GM23338 (cell line): Measurements from ENCODE around the gene MZB1. TPM values are rescaled to one million over a fixed set of nuclear protein-coding genes. Genes with fewer than 3 reads are reported as not detected.

Experiments
- ATAC-seq: fragments of 200-7000 bp; cut with Tn5 transposase; 3 replicates; pipeline ENCODE4 v1.9.1; 2020
- DNase-seq: peaks from one replicate; pipeline ENCODE4 v3.0.0-alpha.2; 2015; ENCODE audit warnings: low spot score
- H2AFZ ChIP-seq: fragments of 200-600 bp; sonication (generic); 2 replicates; pipeline ENCODE4 v1.8.0; 2016; ENCODE audit warnings: antibody characterized with exemption, mild to moderate bottlenecking, moderate library complexity
- H3F3A ChIP-seq: fragments of 200-600 bp; sonication (generic); replicated peaks from 2 replicates; pipeline ENCODE4 v1.8.0; 2017; ENCODE audit warnings: antibody characterized with exemption, mixed run types, low read depth
- H3K27ac ChIP-seq: fragments of 200-600 bp; sonication (generic); 2 replicates; pipeline ENCODE4 v1.6.1; 2016; ENCODE audit warnings: low read depth
- H3K27me3 ChIP-seq: fragments of 200-600 bp; sonication (generic); 2 replicates; pipeline ENCODE4 v1.8.0; 2016; ENCODE audit warnings: mild to moderate bottlenecking, mixed run types, moderate library complexity; ENCODE audit not compliant: insufficient read depth
- H3K36me3 ChIP-seq: fragments of 200-600 bp; sonication (generic); 2 replicates; pipeline ENCODE4 v1.8.0; 2016; ENCODE audit warnings: mild to moderate bottlenecking; ENCODE audit not compliant: insufficient read depth
- H3K4me1 ChIP-seq: fragments of 200-600 bp; sonication (generic); 2 replicates; pipeline ENCODE4 v1.8.0; 2016; ENCODE audit warnings: mild to moderate bottlenecking, moderate library complexity; ENCODE audit not compliant: insufficient read depth
- H3K4me2 ChIP-seq: fragments of 200-600 bp; sonication (generic); 2 replicates; pipeline ENCODE4 v1.7.1; 2017; ENCODE audit warnings: mixed run types
- H3K4me3 ChIP-seq: fragments of 200-600 bp; sonication (generic); 2 replicates; pipeline ENCODE4 v1.6.1; 2016; ENCODE audit warnings: mixed run types
- H3K79me2 ChIP-seq: fragments of 200-600 bp; sonication (generic); replicated peaks from 2 replicates; pipeline ENCODE4 v1.8.0; 2017; ENCODE audit warnings: mild to moderate bottlenecking; ENCODE audit not compliant: insufficient read depth
- H3K9me2 ChIP-seq: fragments of 200-600 bp; sonication (generic); 2 replicates; pipeline ENCODE4 v1.8.0; 2017; ENCODE audit not compliant: insufficient read depth
- H4K20me1 ChIP-seq: fragments of 200-600 bp; sonication (generic); replicated peaks from 2 replicates; pipeline ENCODE4 v1.8.0; 2017; ENCODE audit warnings: mild to moderate bottlenecking; ENCODE audit not compliant: insufficient read depth
- H3K27ac Mint-ChIP-seq: 2 replicates; pipeline ENCODE4 v1.8.0; 2020; ENCODE audit warnings: inconsistent platforms, mild to moderate bottlenecking, moderate library complexity, mixed read lengths
- H3K27me3 Mint-ChIP-seq: 3 replicates; pipeline ENCODE4 v1.8.0; 2022; ENCODE audit warnings: low read depth, mild to moderate bottlenecking, moderate library complexity, mixed read lengths, inconsistent platforms; ENCODE audit not compliant: insufficient read depth, poor library complexity
- H3K36me3 Mint-ChIP-seq: 3 replicates; pipeline ENCODE4 v1.8.0; 2021; ENCODE audit warnings: low read depth, mild to moderate bottlenecking, inconsistent platforms, moderate library complexity, mixed read lengths
- H3K4me1 Mint-ChIP-seq: 3 replicates; pipeline ENCODE4 v1.8.0; 2020; ENCODE audit warnings: mild to moderate bottlenecking, inconsistent platforms, mixed read lengths
- H3K4me3 Mint-ChIP-seq: 3 replicates; pipeline ENCODE4 v1.8.0; 2021; ENCODE audit warnings: moderate library complexity, mild to moderate bottlenecking, inconsistent platforms, mixed read lengths
- H3K9me3 Mint-ChIP-seq: 3 replicates; pipeline ENCODE4 v1.8.0; 2020; ENCODE audit warnings: moderate library complexity, mild to moderate bottlenecking, inconsistent platforms, mixed read lengths
- CREB1 ChIP-seq: fragments of 250-450 bp; sonication (Bioruptor Pico); IDR thresholded peaks from 2 replicates; pipeline ENCODE4 v1.5.0; 2020; ENCODE audit warnings: low read depth, mild to moderate bottlenecking, moderate library complexity
- CTCF ChIP-seq, 2 experiments: fragments of 200-600 bp in 1 of 2; sonication (generic) in 1 of 2; conservative IDR thresholded peaks; 2 replicates each; pipeline versions ENCODE4 v1.5.1 to v1.6.1; 2016 to 2017; ENCODE audit warnings: antibody characterized with exemption in 2 of 2, low read depth in 2 of 2, mild to moderate bottlenecking in 2 of 2, moderate library complexity in 1 of 2
- EZH2 ChIP-seq: fragments of 200-600 bp; sonication (generic); IDR thresholded peaks from one replicate; pipeline ENCODE4 v1.8.0; 2017; ENCODE audit warnings: antibody characterized with exemption, mild to moderate bottlenecking, low read depth; ENCODE audit not compliant: unreplicated experiment
- NANOG ChIP-seq: IDR thresholded peaks from 2 replicates; pipeline ENCODE4 v1.6.1; 2016; ENCODE audit warnings: antibody characterized with exemption, borderline replicate concordance
- ZNF114 ChIP-seq: fragments of 250-450 bp; sonication (Bioruptor Pico); IDR thresholded peaks from 2 replicates; pipeline ENCODE4 v1.5.0; 2020; ENCODE audit warnings: mild to moderate bottlenecking, moderate library complexity
- ZNF331 ChIP-seq: fragments of 250-450 bp; sonication (Bioruptor Pico); IDR thresholded peaks from 2 replicates; pipeline ENCODE4 v1.5.0; 2020; ENCODE audit warnings: low read depth, mild to moderate bottlenecking, moderate library complexity
- ZNF462 ChIP-seq: fragments of 250-450 bp; sonication (Bioruptor Pico); IDR thresholded peaks from 2 replicates; pipeline ENCODE4 v1.5.0; 2020; ENCODE audit warnings: mild to moderate bottlenecking, moderate library complexity
- polyA plus RNA-seq: library from polyadenylated mRNA; unstranded; fragments of >200 nt; fragmentation: Nextera tagmentation; extraction: Ambion mirVana; gene quantifications from 2 replicates; pipeline ENCODE4 v1.2.1, GENCODE V29; 2016
- total RNA-seq: library from RNA; depleted of rRNA; stranded (reverse); fragments of >200 nt; shearing (Covaris generic); gene quantifications from 2 replicates; pipeline ENCODE4 v1.2.3, GENCODE V29; 2014

MZB1 gene
- total and polyA plus RNA-seq, 2 experiments from 2014 or later: 0.52 to 1.6 TPM

GRCh38 chr5:139369181-139369580, 20.5 kb downstream of the MZB1 start:
- Histone ChIP-seq H3K4me1 (no peaks in the 10 kb centered on the region), H3K27ac (no peak overlapping the region), H3K9me2 (no peaks in the 10 kb centered on the region), H4K20me1 (peaks cover 23% of the 10 kb centered on the region; the same call in 1 of the 2 replicates), H3K4me3 (no peak overlapping the region), H3K4me2 (no peak overlapping the region), H2AFZ (no peak overlapping the region), H3F3A (peaks cover 16% of the 10 kb centered on the region), H3K27me3 (no peaks in the 10 kb centered on the region), H3K36me3 (peaks cover 61% of the 10 kb centered on the region), H3K79me2 (peaks cover 9% of the 10 kb centered on the region)
- H3K9me3 Mint-ChIP-seq: no peaks in the 10 kb centered on the region
- TF ChIP-seq EZH2 (no peak), ZNF114 (CRISPR knock-in tag) (no peak), NANOG (no peak), CREB1 (CRISPR knock-in tag) (no peak), ZNF331 (no peak)
- H3K4me1 Mint-ChIP-seq: no peaks in the 10 kb centered on the region; the same call in 2 of the 3 replicates
- DNase-seq: no peak
- no peak overlapping the region for H3K4me3 Mint-ChIP-seq
- peaks cover 69% of the 10 kb centered on the region for H3K36me3 Mint-ChIP-seq
- peaks cover 5% of the 10 kb centered on the region for H3K27me3 Mint-ChIP-seq
- no peak for ATAC-seq
- H3K27ac Mint-ChIP-seq: no peak overlapping the region

GRCh38 chr5:139368613-139369012, 21.1 kb downstream of the MZB1 start:
- no peaks in the 10 kb centered on the region for H3K9me3 Mint-ChIP-seq
- H2AFZ ChIP-seq: no peak overlapping the region
- H3K4me1 Mint-ChIP-seq: no peaks in the 10 kb centered on the region; the same call in 2 of the 3 replicates
- H3K27me3 Mint-ChIP-seq: peaks cover 3% of the 10 kb centered on the region
- no peaks in the 10 kb centered on the region for H3K27me3 ChIP-seq
- H3F3A ChIP-seq: peaks cover 16% of the 10 kb centered on the region
- TF ChIP-seq ZNF462: no peak
- TF ChIP-seq CTCF (conservative IDR thresholded peaks at IDR 0.05; ENCODE audit: low read depth in 2 of 2): peak; percentile 34 to 37; a peak in 3 of 4 replicates
- no peak overlapping the region for H3K27ac ChIP-seq
- no peaks in the 10 kb centered on the region for H3K9me2 ChIP-seq
- H3K36me3 Mint-ChIP-seq: peaks cover 75% of the 10 kb centered on the region
- H3K27ac Mint-ChIP-seq: no peak overlapping the region
- H3K79me2 ChIP-seq: peaks cover 14% of the 10 kb centered on the region
- no peak for ATAC-seq
- no peak overlapping the region for H3K4me2 ChIP-seq
- no peak for DNase-seq
- H3K4me3 Mint-ChIP-seq: no peak overlapping the region; the same call in 2 of the 3 replicates
- peaks cover 66% of the 10 kb centered on the region for H3K36me3 ChIP-seq
- no peaks in the 10 kb centered on the region for H3K4me1 ChIP-seq
- H3K4me3 ChIP-seq: no peak overlapping the region
- H4K20me1 ChIP-seq: peaks cover 27% of the 10 kb centered on the region; the same call in 1 of the 2 replicates
